ENCODE measurements around the gene RMC1. TPM values are rescaled to one million over a fixed set of nuclear protein-coding genes. Genes with fewer than 3 reads are reported as not detected.

The RMC1 gene
- total RNA-seq, 1 donor from 2014 or later, result 28.9 TPM

DNA sequence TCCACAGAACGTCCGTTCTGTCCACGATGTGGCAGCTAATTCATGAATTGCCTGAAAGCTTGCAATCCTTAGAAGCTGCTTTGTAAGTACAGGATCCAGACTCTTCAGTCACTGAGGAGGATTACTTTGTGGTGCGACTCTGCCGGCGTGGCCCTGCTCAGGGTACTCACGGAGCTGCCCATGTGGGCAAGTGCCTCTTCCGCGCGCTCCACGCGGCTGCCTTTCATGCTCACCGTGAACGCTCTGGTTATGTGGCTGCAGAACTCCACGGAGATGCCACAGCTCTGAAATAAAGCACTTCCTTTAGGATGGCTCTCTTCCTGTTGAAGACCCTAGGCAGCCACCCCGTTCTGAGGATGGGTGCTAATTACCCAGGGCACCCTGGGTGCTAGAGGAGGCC is 31.0 kb downstream of the RMC1 start:
- Mint-ChIP-seq H3K4me3 (no peak overlapping the region), H3K27me3 (ENCODE audit: low read depth) (no peaks in the 10 kb centered on the region), H3K36me3 (ENCODE audit: low read depth) (peaks cover 17% of the 10 kb centered on the region), H3K9me3 (no peaks in the 10 kb centered on the region), H3K4me1 (no peaks in the 10 kb centered on the region), H3K27ac (ENCODE audit: unreplicated experiment) (no peak overlapping the region)
- DNase-seq (ENCODE audit: low read depth, low spot score), result no peak
- TF ChIP-seq CTCF (conservative IDR thresholded peaks at IDR 0.05), result no peak

DNA sequence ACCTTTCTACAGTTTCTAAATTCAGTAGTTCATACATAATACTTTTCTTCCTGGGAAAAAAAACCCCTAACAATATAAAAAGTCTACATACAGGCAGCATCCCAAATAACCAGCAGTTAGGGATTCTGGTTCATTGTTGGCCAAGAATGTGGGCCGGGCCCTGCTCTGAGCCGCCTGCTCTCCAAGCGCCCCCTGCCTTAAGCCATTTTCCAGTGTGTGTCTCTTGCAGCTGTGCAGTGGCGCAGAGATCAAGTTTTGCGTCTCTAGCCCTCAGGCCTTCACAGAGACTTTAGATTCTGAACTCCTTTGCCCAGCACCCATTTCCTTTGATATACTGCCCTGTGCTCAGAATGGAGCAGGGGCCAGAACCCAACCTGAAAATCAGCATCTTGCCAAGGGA is 32.9 kb downstream of the RMC1 start:
- no peak for DNase-seq (ENCODE audit: low read depth, low spot score)
- H3K36me3 Mint-ChIP-seq (ENCODE audit: low read depth), result peaks cover 11% of the 10 kb centered on the region
- H3K4me1 Mint-ChIP-seq, result no peaks in the 10 kb centered on the region
- H3K27me3 Mint-ChIP-seq (ENCODE audit: low read depth), result no peaks in the 10 kb centered on the region
- no peak for TF ChIP-seq CTCF (conservative IDR thresholded peaks at IDR 0.05)
- H3K27ac Mint-ChIP-seq (ENCODE audit: unreplicated experiment), result no peak overlapping the region
- H3K4me3 Mint-ChIP-seq, result no peak overlapping the region
- no peaks in the 10 kb centered on the region for H3K9me3 Mint-ChIP-seq

DNA sequence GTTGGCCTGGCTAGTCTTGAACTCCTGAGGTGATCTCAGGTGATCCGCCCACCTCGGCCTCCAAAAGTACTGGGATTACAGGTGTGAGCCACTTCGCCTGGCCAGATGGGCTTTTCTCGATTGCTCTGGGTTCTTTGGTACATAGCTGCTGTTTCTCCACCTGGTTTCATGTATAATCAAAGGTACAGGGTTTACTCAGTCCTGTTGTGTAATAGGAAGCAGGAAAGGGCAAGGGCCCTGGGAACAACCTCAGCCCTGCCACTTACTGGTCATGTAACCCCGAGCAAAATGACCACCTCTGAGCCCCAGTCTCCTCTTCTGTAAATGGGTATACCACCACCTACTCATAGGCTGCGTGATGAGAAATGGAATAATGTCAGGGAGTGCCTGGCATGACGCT is 34.0 kb downstream of the RMC1 start:
- Mint-ChIP-seq H3K27ac (ENCODE audit: unreplicated experiment) (no peak overlapping the region), H3K4me1 (no peaks in the 10 kb centered on the region), H3K27me3 (ENCODE audit: low read depth) (no peaks in the 10 kb centered on the region), H3K36me3 (ENCODE audit: low read depth) (peaks cover 11% of the 10 kb centered on the region), H3K9me3 (no peaks in the 10 kb centered on the region), H3K4me3 (no peak overlapping the region)
- TF ChIP-seq CTCF (conservative IDR thresholded peaks at IDR 0.05), result no peak
- DNase-seq (ENCODE audit: low read depth, low spot score), result no peak

GRCh38 chr18:23538001-23538400 is 34.7 kb downstream of the RMC1 start:
- DNase-seq (ENCODE audit: low read depth, low spot score), result no peak
- no peak for TF ChIP-seq CTCF (conservative IDR thresholded peaks at IDR 0.05)
- Mint-ChIP-seq H3K4me3 (no peak overlapping the region), H3K27ac (ENCODE audit: unreplicated experiment) (no peak overlapping the region), H3K4me1 (no peaks in the 10 kb centered on the region), H3K36me3 (ENCODE audit: low read depth) (peaks cover 11% of the 10 kb centered on the region), H3K27me3 (ENCODE audit: low read depth) (no peaks in the 10 kb centered on the region), H3K9me3 (no peaks in the 10 kb centered on the region)

GRCh38 chr18:23538870-23539269 is 35.6 kb downstream of the RMC1 start:
- no peaks in the 10 kb centered on the region for H3K9me3 Mint-ChIP-seq
- no peaks in the 10 kb centered on the region for H3K27me3 Mint-ChIP-seq (ENCODE audit: low read depth)
- TF ChIP-seq CTCF (conservative IDR thresholded peaks at IDR 0.05), result no peak
- H3K27ac Mint-ChIP-seq (ENCODE audit: unreplicated experiment), result no peak overlapping the region
- no peak for DNase-seq (ENCODE audit: low read depth, low spot score)
- no peaks in the 10 kb centered on the region for H3K4me1 Mint-ChIP-seq
- H3K4me3 Mint-ChIP-seq, result no peak overlapping the region
- peaks cover 11% of the 10 kb centered on the region for H3K36me3 Mint-ChIP-seq (ENCODE audit: low read depth)

- no peak for DNase-seq (ENCODE audit: low read depth, low spot score)
- Mint-ChIP-seq H3K4me3 (no peak overlapping the region), H3K4me1 (no peaks in the 10 kb centered on the region), H3K27me3 (ENCODE audit: low read depth) (no peaks in the 10 kb centered on the region), H3K27ac (ENCODE audit: unreplicated experiment) (no peak overlapping the region), H3K36me3 (ENCODE audit: low read depth) (peaks cover 11% of the 10 kb centered on the region), H3K9me3 (no peaks in the 10 kb centered on the region)
- TF ChIP-seq CTCF (conservative IDR thresholded peaks at IDR 0.05), result no peak
Observed at GRCh38 chr18:23539296-23539695, 36.0 kb downstream of the RMC1 start.

All from neural crest cell (in vitro differentiated cells).